GM19025 (cell line): Measurements from ENCODE around the gene ACOXL.
"Not testable (repeated sequence)": the region's sequence is repeated elsewhere in the genome, so short reads cannot be mapped to it uniquely, and the experiment has no call there.

ENCODE experiments used
- ATAC-seq: cut with Tn5 transposase; IDR thresholded peaks from one replicate; pipeline ENCODE4 v1.9.1; 2021; ENCODE audit warnings: mild to moderate bottlenecking, low read depth, moderate library complexity; ENCODE audit not compliant: unreplicated experiment

ACOXL gene

GRCh38 chr2:110852541-110853263 lies 120.3 kb downstream of the ACOXL start:
- ATAC-seq, result no peak

GRCh38 chr2:110853516-110853915 lies 121.1 kb downstream of the ACOXL start:
- no peak for ATAC-seq

GRCh38 chr2:110853948-110854347 lies 121.6 kb downstream of the ACOXL start:
- no peak for ATAC-seq

- no peak for ATAC-seq
Observed at GRCh38 chr2:110854355-110855081, 122.1 kb downstream of the ACOXL start.

GRCh38 chr2:110855841-110856240 lies 123.5 kb downstream of the ACOXL start:
- not testable (repeated sequence) for ATAC-seq

GRCh38 chr2:110858135-110858725 lies 125.9 kb downstream of the ACOXL start:
- ATAC-seq, result peak; percentile 89

GRCh38 chr2:110858993-110859701 lies 126.8 kb downstream of the ACOXL start:
- no peak for ATAC-seq

GRCh38 chr2:110860630-110861029 lies 128.3 kb downstream of the ACOXL start:
- ATAC-seq, result no peak

GRCh38 chr2:110861616-110862260 lies 129.4 kb downstream of the ACOXL start:
- no peak for ATAC-seq

- ATAC-seq, result no peak
Observed at GRCh38 chr2:110863726-110864125, 131.4 kb downstream of the ACOXL start.

GRCh38 chr2:110864176-110864575 lies 131.8 kb downstream of the ACOXL start:
- ATAC-seq, result no peak

GRCh38 chr2:110864731-110865130 lies 132.4 kb downstream of the ACOXL start:
- no peak for ATAC-seq

GRCh38 chr2:110865188-110865587 lies 132.8 kb downstream of the ACOXL start:
- peak; percentile 95 for ATAC-seq

- ATAC-seq, result no peak
Observed at GRCh38 chr2:110866045-110866444, 133.7 kb downstream of the ACOXL start.

- no peak for ATAC-seq
Observed at GRCh38 chr2:110866466-110866865, 134.1 kb downstream of the ACOXL start.

GRCh38 chr2:110867078-110867477 lies 134.7 kb downstream of the ACOXL start:
- ATAC-seq, result no peak

GRCh38 chr2:110868971-110869370 lies 136.6 kb downstream of the ACOXL start:
- no peak for ATAC-seq

- no peak for ATAC-seq
Observed at GRCh38 chr2:110869472-110870446, 137.4 kb downstream of the ACOXL start.

- no peak for ATAC-seq
Observed at GRCh38 chr2:110870545-110870944, 138.2 kb downstream of the ACOXL start.
